Stomach (tissue), 9 donors: ENCODE data around the gene LRRC74A. TPM values are rescaled to one million over a fixed set of nuclear protein-coding genes. Genes with fewer than 3 reads are reported as not detected.

Experiments
- DNase-seq, 2 donors: peaks; one replicate each; pipeline versions ENCODE4 v3.0.0 to v3.0.0-alpha.2; 2013 to 2019
- H3K27ac ChIP-seq, 5 donors: fragments of 200-600 bp in 4 of 5; sonication (generic) in 4 of 5; one replicate each; pipeline ENCODE4 v1.5.1; 2013 to 2019; ENCODE audit warnings: mild to moderate bottlenecking in 1 of 5, moderate library complexity in 1 of 5
- H3K27me3 ChIP-seq, 3 donors: fragments of 200-600 bp; sonication (generic); one replicate each; pipeline ENCODE4 v1.5.1; 2017 to 2019; ENCODE audit warnings: mixed run types in 1 of 3
- H3K36me3 ChIP-seq, 4 donors: fragments of 200-600 bp; sonication (generic); 1 replicate in 3 of 4; 2 replicates in 1 of 4; pipeline ENCODE4 v1.5.1; 2016 to 2019
- H3K4me1 ChIP-seq, 4 donors: fragments of 200-600 bp; sonication (generic); one replicate each; pipeline ENCODE4 v1.5.1; 2016 to 2019
- H3K4me3 ChIP-seq, 4 donors: fragments of 200-600 bp; sonication (generic) in 3 of 4; one replicate each; pipeline ENCODE4 v1.5.1; 2016 to 2019; ENCODE audit warnings: mild to moderate bottlenecking in 1 of 4
- H3K9me3 ChIP-seq, 4 donors: fragments of 200-600 bp; sonication (generic); one replicate each; pipeline ENCODE4 v1.5.1; 2016 to 2019
- CTCF ChIP-seq, 7 experiments: fragments of 450-650 bp in 4 of 7; fragments of 200-600 bp in 3 of 7; sonication (generic) in 3 of 7; IDR thresholded peaks; one replicate each; pipeline ENCODE4 v1.5.1; 2016 to 2019; ENCODE audit warnings: antibody characterized with exemption in 7 of 7, control low read depth in 2 of 7, mild to moderate bottlenecking in 1 of 7
- EP300 ChIP-seq: sonication (generic); formaldehyde crosslinking; IDR thresholded peaks from one replicate; pipeline ENCODE4 v1.6.1; 2017; ENCODE audit warnings: antibody characterized with exemption
- POLR2A ChIP-seq, 4 donors: fragments of 450-650 bp; IDR thresholded peaks; one replicate each; pipeline ENCODE4 v1.6.1; 2016; ENCODE audit warnings: antibody characterized with exemption in 4 of 4, control low read depth in 2 of 4, mild to moderate bottlenecking in 1 of 4, moderate library complexity in 1 of 4
- POLR2AphosphoS5 ChIP-seq, 3 donors: sonication (generic); formaldehyde crosslinking; IDR thresholded peaks; one replicate each; pipeline ENCODE4 v1.6.1; 2016; ENCODE audit warnings: antibody characterized with exemption in 3 of 3
- WGBS, 5 donors: extraction: QIAGEN DNeasy Blood & Tissue Kit in 3 of 5; methylation state at CpG; one replicate each; pipeline versions ENCODE4 v1.1.5 to v1.1.7; 2013 to 2018; 5-methylcytosine and 5-hydroxymethylcytosine counted together
- intact Hi-C: fragments of 100-400 bp; cut with DNase I; formaldehyde crosslinking; loops from one replicate; pipeline ENCODE4 v1.15.1; 2023; ENCODE audit warnings: low total_unique reads
- polyA plus RNA-seq, 3 donors: library from polyadenylated mRNA; stranded (reverse); fragments of 200-250 nt; gene quantifications; one replicate each; pipeline ENCODE4 v1.2.3, GENCODE V29; 2013
- total RNA-seq, 5 donors: library from RNA; depleted of rRNA; stranded (reverse); fragments of >200 nt; gene quantifications; one replicate each; pipeline versions ENCODE4 v1.1.0 to v1.2.3, GENCODE V29; 2014 to 2016
- donor health status: healthy with polysubstance abuse.
- donor health status: Bipolar disorder and iron deficiency.
- donor health status: healthy.

LRRC74A gene
- total and polyA plus RNA-seq, 8 donors, result not detected

- Histone ChIP-seq H3K27me3 (no peaks in the 10 kb centered on the region), H3K4me1 (peaks cover 0 to 31% (median 6%) of the 10 kb centered on the region in 4 donors), H3K9me3 (no peaks in the 10 kb centered on the region), H3K27ac (no peak overlapping the region), H3K36me3 (peaks cover 0 to 41% (median 36%) of the 10 kb centered on the region in 4 donors), H3K4me3 (no peak overlapping the region)
- no peak for TF ChIP-seq EP300
- 87 to 94% (median 90%) methylated on average over 6 to 7 of the region's 7 CpGs for WGBS, 5 donors
- intact Hi-C loops, result no loop called here
- no peak for DNase-seq
Observed at GRCh38 chr14:76779221-76780057, 46.8 kb upstream of the LRRC74A start.

GRCh38 chr14:76780058-76780345 is 46.2 kb upstream of the LRRC74A start:
- H3K9me3 ChIP-seq, result no peaks in the 10 kb centered on the region
- no peak for DNase-seq
- no peak overlapping the region for H3K4me3 ChIP-seq
- H3K27me3 ChIP-seq, result no peaks in the 10 kb centered on the region
- peaks cover 0 to 33% (median 6%) of the 10 kb centered on the region in 4 donors for H3K4me1 ChIP-seq
- 86 to 96% (median 95%) methylated on average over 2 of the region's 2 CpGs for WGBS, 5 donors
- peaks cover 0 to 42% (median 36%) of the 10 kb centered on the region in 4 donors for H3K36me3 ChIP-seq
- intact Hi-C loops, result no loop called here
- H3K27ac ChIP-seq, result no peak overlapping the region
- TF ChIP-seq POLR2A (IDR thresholded peaks at IDR 0.05), result no peak
- no peak for TF ChIP-seq EP300
- TF ChIP-seq CTCF (IDR thresholded peaks at IDR 0.05), result no peak
- no peak for TF ChIP-seq POLR2AphosphoS5 (IDR thresholded peaks at IDR 0.05)

- TF ChIP-seq CTCF (IDR thresholded peaks at IDR 0.05) (no peak), EP300 (no peak), POLR2A (IDR thresholded peaks at IDR 0.05) (no peak), POLR2AphosphoS5 (IDR thresholded peaks at IDR 0.05) (no peak)
- Histone ChIP-seq H3K9me3 (no peaks in the 10 kb centered on the region), H3K36me3 (peaks cover 0 to 42% (median 37%) of the 10 kb centered on the region in 4 donors), H3K27me3 (no peaks in the 10 kb centered on the region), H3K4me1 (peaks cover 0 to 37% (median 6%) of the 10 kb centered on the region in 4 donors), H3K27ac (no peak overlapping the region), H3K4me3 (no peak overlapping the region)
- intact Hi-C loops, result no loop called here
- 54 to 73% (median 66%) methylated on average over 5 of the region's 5 CpGs for WGBS, 5 donors
- DNase-seq, result no peak
Observed at GRCh38 chr14:76780360-76780759, 45.8 kb upstream of the LRRC74A start.

GRCh38 chr14:76780875-76781647 is 45.1 kb upstream of the LRRC74A start:
- no peak for TF ChIP-seq POLR2A (IDR thresholded peaks at IDR 0.05)
- no peak for TF ChIP-seq POLR2AphosphoS5 (IDR thresholded peaks at IDR 0.05)
- TF ChIP-seq EP300, result no peak
- no peak for TF ChIP-seq CTCF (IDR thresholded peaks at IDR 0.05)
- Histone ChIP-seq H3K36me3 (peaks cover 0 to 48% (median 40%) of the 10 kb centered on the region in 4 donors), H3K27ac (peak overlapping the region in 1 of 5 donors; percentile 10), H3K9me3 (no peaks in the 10 kb centered on the region), H3K27me3 (no peaks in the 10 kb centered on the region), H3K4me1 (peaks cover 0 to 37% (median 6%) of the 10 kb centered on the region in 4 donors), H3K4me3 (no peak overlapping the region)
- 74 to 91% (median 82%) methylated on average over 7 to 11 of the region's 11 CpGs for WGBS, 5 donors
- intact Hi-C loops, result no loop called here
- DNase-seq, result no peak
